ENCODE data around the gene BCLAF3.

Gene BCLAF3

DNA sequence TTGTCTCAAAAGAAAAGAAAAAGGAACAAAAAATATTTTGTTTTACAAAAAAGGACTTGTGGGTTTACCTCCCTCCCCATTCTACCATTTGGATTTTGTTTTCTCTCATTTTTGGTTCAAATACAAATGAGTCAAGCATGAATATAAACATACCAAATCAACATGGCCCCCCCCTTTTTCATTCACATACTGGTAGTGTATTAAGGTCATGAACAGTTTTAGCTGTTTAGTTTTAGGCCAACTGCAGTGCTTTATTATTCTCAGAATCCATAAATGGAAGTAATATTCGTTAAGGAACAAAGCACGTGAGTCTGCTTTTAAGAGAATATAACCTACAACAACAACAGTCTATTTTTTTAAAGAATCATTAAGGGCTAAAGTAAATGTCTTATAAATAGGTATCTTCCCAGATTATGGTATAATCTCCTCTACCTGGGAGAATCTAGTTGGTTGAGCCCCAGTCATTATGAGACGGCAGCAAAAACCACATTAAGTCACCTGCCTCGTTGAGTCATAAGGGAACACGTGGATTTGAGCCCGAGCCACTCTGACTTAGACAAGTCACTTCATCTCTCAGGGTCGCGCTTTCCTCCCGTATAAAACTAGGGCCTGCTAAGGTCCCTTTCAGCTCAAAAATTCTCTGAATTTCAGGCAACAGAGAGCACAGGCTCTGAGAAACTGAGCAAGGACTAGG, 26.7 kb downstream of the BCLAF3 start:
- no peak for DNase-seq

DNA sequence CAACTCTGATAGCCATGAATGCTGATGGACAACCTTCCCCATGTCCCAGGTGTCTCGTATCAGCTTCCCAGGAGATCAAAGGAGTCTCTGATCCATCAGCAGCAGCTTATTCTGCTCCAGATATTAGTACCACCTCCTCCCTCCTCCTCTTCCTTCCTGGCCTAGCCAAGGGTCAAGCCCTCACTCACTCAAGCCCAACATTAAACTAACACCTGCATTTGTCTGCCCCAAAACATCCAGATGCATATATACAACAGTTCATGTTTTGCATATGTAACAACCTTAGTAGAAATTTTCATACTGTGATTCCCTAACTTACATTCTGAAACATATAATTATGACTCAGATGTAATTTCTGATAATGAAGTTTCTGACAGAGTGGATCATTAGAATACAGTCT, 29.9 kb downstream of the BCLAF3 start:
- no peak for DNase-seq

- DNase-seq, result no peak
Observed at GRCh38 chrX:19958552-19959486, 32.0 kb downstream of the BCLAF3 start.

DNA sequence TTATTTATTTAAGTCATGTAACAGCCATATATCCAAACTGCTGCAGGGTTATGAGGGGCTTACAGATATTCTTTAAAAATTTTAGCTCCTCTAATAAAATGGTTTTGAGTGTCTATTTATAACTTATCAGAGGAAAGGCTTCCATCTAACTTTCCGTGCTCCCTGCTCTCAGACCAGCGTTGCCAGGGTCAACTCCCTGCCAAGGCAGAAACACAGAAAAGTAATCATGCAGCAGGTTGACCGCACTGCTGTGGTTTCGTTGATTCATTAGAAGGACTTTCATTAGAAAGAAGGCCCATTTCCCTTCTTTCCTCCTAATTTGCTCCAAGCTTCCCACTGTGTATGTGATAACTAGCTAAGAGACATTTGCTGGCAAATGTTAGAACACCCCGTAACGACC, 33.9 kb downstream of the BCLAF3 start:
- no peak for DNase-seq

DNA sequence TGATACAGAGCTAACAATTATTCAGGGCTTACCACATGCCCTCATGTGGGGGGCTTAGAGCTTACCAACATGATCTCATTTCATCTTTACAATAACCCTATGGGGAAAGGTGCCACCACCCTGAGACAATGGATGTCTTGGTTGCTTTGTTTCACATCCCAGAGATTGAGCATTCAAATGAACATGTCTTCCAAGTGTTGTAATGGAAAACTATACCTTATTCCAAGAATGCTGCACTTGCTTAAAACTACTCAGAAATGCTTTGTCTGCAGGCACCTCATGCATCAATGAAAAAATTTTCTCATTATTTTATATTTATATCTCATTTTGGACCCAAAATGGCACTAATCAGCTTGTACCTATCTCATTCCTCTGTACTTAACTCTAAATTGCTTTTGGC, 34.6 kb downstream of the BCLAF3 start:
- DNase-seq, result no peak

DNA sequence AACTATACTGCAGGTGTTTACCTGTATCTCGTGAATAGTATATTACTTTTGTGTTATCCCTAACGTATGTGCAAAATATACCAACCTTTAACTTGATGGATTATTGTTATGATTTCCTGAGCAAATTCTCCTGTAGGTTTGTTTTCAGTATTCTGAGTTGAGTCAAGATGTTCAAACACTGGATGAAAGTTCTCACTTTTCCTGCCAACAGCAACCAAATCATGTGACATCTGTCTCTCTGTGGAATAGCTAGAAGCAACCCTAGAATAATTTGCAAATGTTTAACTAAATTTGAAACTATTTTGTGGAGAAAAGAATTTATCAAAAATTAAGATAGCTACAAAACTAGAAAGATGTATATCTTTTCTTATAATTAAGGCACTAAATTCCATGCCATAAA, 35.6 kb downstream of the BCLAF3 start:
- DNase-seq, result no peak

GRCh38 chrX:19954335-19955096, 36.3 kb downstream of the BCLAF3 start:
- no peak for DNase-seq

GRCh38 chrX:19953145-19953544, 37.7 kb downstream of the BCLAF3 start:
- DNase-seq, result no peak

DNA sequence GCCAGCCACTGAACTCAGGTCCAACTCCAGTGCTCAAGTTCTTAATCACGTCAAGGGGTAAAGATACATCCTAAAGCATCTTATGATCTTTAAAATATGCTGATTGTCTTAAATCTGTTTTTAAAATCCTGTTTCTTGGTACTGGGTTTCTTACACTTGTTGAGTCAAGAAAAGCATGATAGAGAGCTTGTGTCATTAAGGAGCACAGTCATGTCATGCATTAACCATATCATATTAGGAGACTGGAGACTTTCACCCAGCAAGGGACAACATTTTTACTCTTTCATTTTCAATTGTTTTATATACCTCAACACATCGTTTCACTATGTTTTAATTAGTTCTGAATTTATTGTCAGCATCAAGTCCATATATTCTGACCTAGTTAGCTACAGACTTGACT, 41.5 kb downstream of the BCLAF3 start:
- no peak for DNase-seq

DNA sequence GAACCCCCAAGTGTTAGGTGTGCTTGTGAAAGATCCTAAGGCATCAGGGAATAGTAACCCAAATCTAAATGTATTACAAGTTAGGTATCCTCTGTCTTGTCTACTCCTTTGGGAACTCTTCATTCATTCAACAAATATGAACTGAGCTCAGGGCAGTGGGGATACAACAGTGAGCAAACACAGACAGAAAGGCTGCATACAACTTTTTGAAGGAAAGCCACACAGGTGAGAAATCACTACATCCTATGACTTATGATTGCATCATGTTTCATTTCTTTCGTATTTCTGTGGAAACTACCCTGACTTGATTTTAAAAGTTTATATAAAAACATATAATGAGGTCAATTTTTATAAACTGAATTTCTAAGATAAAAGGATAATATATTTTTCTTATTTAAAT, 43.2 kb downstream of the BCLAF3 start:
- no peak for DNase-seq

Data from SIG-M5 (cell line).